B cell (primary cell): ENCODE measurements around the gene CDC25C. TPM values are rescaled to one million over a fixed set of nuclear protein-coding genes. Genes with fewer than 3 reads are reported as not detected.
A peak's percentile ranks its signal among the peaks of the same experiment; 100 is the strongest.

Source experiments
- ATAC-seq: fragments of 200-7000 bp; cut with Tn5 transposase; one replicate; pipeline ENCODE4 v1.10.0; 2021; ENCODE audit warnings: low read depth, mild to moderate bottlenecking, moderate number of reproducible peaks, moderate library complexity
- CTCF ChIA-PET: fragments of 350-600 bp; sonication (Branson Sonifier 250); formaldehyde crosslinking; loops from one replicate; lab custom pipeline; 2021; ENCODE audit warnings: antibody characterized with exemption, inconsistent platforms; lab: Charles Lee
- POLR2A ChIA-PET: fragments of 350-600 bp; sonication (Branson Sonifier 250); formaldehyde crosslinking; loops from one replicate; lab custom pipeline; 2021; ENCODE audit warnings: antibody characterized with exemption; lab: Charles Lee
- DNase-seq: peaks from one replicate; pipeline ENCODE4 v3.0.0; 2013
- H2AFZ ChIP-seq: 2 replicates; pipeline ENCODE4 v1.6.1; 2012; ENCODE audit warnings: mild to moderate bottlenecking, low read depth, low read length; ENCODE audit not compliant: insufficient read depth, poor library complexity, severe bottlenecking
- H3K27ac ChIP-seq, 2 donors: 1 replicate in 1 of 2; 2 replicates in 1 of 2; pipeline ENCODE4 v1.5.1; 2012 to 2013; ENCODE audit warnings: low read length in 2 of 2, mild to moderate bottlenecking in 2 of 2, moderate library complexity in 1 of 2
- H3K27me3 ChIP-seq, 4 experiments: fragments of 200-600 bp in 1 of 4; sonication (generic) in 1 of 4; replicated peaks in 1 of 4; 1 replicate in 2 of 4; 2 replicates in 2 of 4; pipeline versions ENCODE4 v1.6.1 to v1.7.0; 2013 to 2016; ENCODE audit warnings: low read length in 3 of 4, mild to moderate bottlenecking in 2 of 4, mixed read lengths in 1 of 4, moderate library complexity in 1 of 4; ENCODE audit not compliant: insufficient read depth in 4 of 4, control insufficient read depth in 3 of 4; ENCODE audit errors: control extremely low read depth in 1 of 4
- H3K36me3 ChIP-seq, 2 experiments: replicated peaks in 1 of 2; 1 replicate in 1 of 2; 2 replicates in 1 of 2; pipeline versions ENCODE4 v1.6.1 to v1.7.1; 2013; ENCODE audit warnings: low read length in 1 of 2; ENCODE audit not compliant: insufficient read depth in 2 of 2, control insufficient read depth in 1 of 2; ENCODE audit errors: control extremely low read depth in 1 of 2, extremely low read depth in 1 of 2
- H3K4me1 ChIP-seq, 2 donors: fragments of 200-600 bp in 1 of 2; sonication (generic) in 1 of 2; 1 replicate in 1 of 2; 2 replicates in 1 of 2; pipeline versions ENCODE4 v1.5.1 to v1.6.1; 2013 to 2017; ENCODE audit warnings: low read length in 2 of 2; ENCODE audit not compliant: control insufficient read depth in 2 of 2, insufficient read depth in 2 of 2
- H3K4me2 ChIP-seq: replicated peaks from 2 replicates; pipeline ENCODE3; 2012; ENCODE audit warnings: mild to moderate bottlenecking, low read depth, low read length; ENCODE audit not compliant: poor library complexity, severe bottlenecking
- H3K4me3 ChIP-seq, 5 experiments: fragments of 200-600 bp in 1 of 5; sonication (generic) in 1 of 5; 1 replicate in 3 of 5; 2 replicates in 2 of 5; pipeline versions ENCODE4 v1.5.1 to v1.7.0; 2011 to 2016; ENCODE audit warnings: low read length in 4 of 5, mild to moderate bottlenecking in 4 of 5, low read depth in 2 of 5, control low read depth in 1 of 5, moderate library complexity in 1 of 5; ENCODE audit not compliant: insufficient read depth in 1 of 5; ENCODE audit errors: control extremely low read depth in 1 of 5, extremely low read depth in 1 of 5
- H3K79me2 ChIP-seq: fragments of 200-600 bp; sonication (generic); one replicate; pipeline ENCODE4 v1.6.0; 2016; ENCODE audit warnings: low read length; ENCODE audit not compliant: control insufficient read depth, insufficient read depth
- H3K9ac ChIP-seq: fragments of 200-600 bp; sonication (generic); 2 replicates; pipeline ENCODE4 v1.6.1; 2017; ENCODE audit warnings: mild to moderate bottlenecking, low read length, moderate library complexity
- H3K9me3 ChIP-seq, 3 donors: one replicate each; pipeline versions ENCODE4 v1.6.1 to v1.7.1; 2013; ENCODE audit warnings: low read length in 2 of 3; ENCODE audit not compliant: control insufficient read depth in 2 of 3, insufficient read depth in 1 of 3; ENCODE audit errors: control extremely low read depth in 1 of 3
- H4K20me1 ChIP-seq: 2 replicates; pipeline ENCODE4 v1.6.0; 2012; ENCODE audit warnings: mild to moderate bottlenecking, low read length; ENCODE audit not compliant: insufficient read depth, control insufficient read depth, poor library complexity, severe bottlenecking
- H3K27ac Mint-ChIP-seq: one replicate; pipeline ENCODE4 v1.8.0; 2021; ENCODE audit warnings: mixed read lengths
- H3K27me3 Mint-ChIP-seq: one replicate; pipeline ENCODE4 v1.8.0; 2021; ENCODE audit warnings: mixed read lengths
- H3K4me1 Mint-ChIP-seq: one replicate; pipeline ENCODE4 v1.8.0; 2021; ENCODE audit warnings: mixed read lengths
- H3K4me3 Mint-ChIP-seq: one replicate; pipeline ENCODE4 v1.8.0; 2021; ENCODE audit warnings: mixed read lengths
- H3K9me3 Mint-ChIP-seq: one replicate; pipeline ENCODE4 v1.8.0; 2022; ENCODE audit warnings: mixed read lengths; ENCODE audit not compliant: insufficient read depth
- EZH2 ChIP-seq: IDR thresholded peaks from 2 replicates; pipeline ENCODE4 v1.6.1; 2012; ENCODE audit warnings: borderline replicate concordance, low read depth, mild to moderate bottlenecking, moderate library complexity, low read length; ENCODE audit not compliant: insufficient read depth, poor library complexity, severe bottlenecking
- WGBS: methylation state at CpG from one replicate; pipeline ENCODE4 v1.1.5; 2013; ENCODE audit warnings: missing lambda C conversion rate; ENCODE audit not compliant: insufficient coverage; 5-methylcytosine and 5-hydroxymethylcytosine counted together
- intact Hi-C: fragments of 100-400 bp; cut with micrococcal nuclease; formaldehyde crosslinking; loops from one replicate; pipeline ENCODE4 v1.10.0; 2022
- polyA plus RNA-seq: library from polyadenylated mRNA; depleted of rRNA; stranded (reverse); fragments of >200 nt; gene quantifications from 2 replicates; pipeline ENCODE4 v1.2.3, GENCODE V29; 2012
- total RNA-seq, 2 donors: library from RNA; stranded (reverse); fragments of 120-200 nt in 1 of 2; gene quantifications; 1 replicate in 1 of 2; 2 replicates in 1 of 2; pipeline versions ENCODE4 v1.2.3 to v1.2.4, GENCODE V29; 2013 to 2022
- TF ChIP-seq, protein P1 (sequence below): fragments of 200-600 bp; IDR thresholded peaks from one replicate; pipeline ENCODE4 v1.8.0; 2022; ENCODE audit warnings: antibody characterized with exemption, mild to moderate bottlenecking

CDC25C gene
- total and polyA plus RNA-seq, 2 donors (not counting 1 experiment from before 2014, with no cell fraction given): 0.03 TPM; not detected in 1

GRCh38 chr5:138369706-138370105 is 38.1 kb upstream of the CDC25C start:
- H2AFZ ChIP-seq: no peak overlapping the region
- DNase-seq (no peak), ATAC-seq (no peak)
- peaks cover 42% of the 10 kb centered on the region for H3K4me1 Mint-ChIP-seq
- H3K36me3 ChIP-seq: peaks cover 4 to 18% of the 10 kb centered on the region in 2 experiments
- no peaks in the 10 kb centered on the region for H3K27me3 Mint-ChIP-seq
- H3K79me2 ChIP-seq: peaks cover 93% of the 10 kb centered on the region
- TF ChIP-seq, protein P1, sequence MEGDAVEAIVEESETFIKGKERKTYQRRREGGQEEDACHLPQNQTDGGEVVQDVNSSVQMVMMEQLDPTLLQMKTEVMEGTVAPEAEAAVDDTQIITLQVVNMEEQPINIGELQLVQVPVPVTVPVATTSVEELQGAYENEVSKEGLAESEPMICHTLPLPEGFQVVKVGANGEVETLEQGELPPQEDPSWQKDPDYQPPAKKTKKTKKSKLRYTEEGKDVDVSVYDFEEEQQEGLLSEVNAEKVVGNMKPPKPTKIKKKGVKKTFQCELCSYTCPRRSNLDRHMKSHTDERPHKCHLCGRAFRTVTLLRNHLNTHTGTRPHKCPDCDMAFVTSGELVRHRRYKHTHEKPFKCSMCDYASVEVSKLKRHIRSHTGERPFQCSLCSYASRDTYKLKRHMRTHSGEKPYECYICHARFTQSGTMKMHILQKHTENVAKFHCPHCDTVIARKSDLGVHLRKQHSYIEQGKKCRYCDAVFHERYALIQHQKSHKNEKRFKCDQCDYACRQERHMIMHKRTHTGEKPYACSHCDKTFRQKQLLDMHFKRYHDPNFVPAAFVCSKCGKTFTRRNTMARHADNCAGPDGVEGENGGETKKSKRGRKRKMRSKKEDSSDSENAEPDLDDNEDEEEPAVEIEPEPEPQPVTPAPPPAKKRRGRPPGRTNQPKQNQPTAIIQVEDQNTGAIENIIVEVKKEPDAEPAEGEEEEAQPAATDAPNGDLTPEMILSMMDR: no peak
- no peak for TF ChIP-seq EZH2
- H4K20me1 ChIP-seq: peaks cover 85% of the 10 kb centered on the region
- no peaks in the 10 kb centered on the region for H3K9me3 ChIP-seq
- CTCF ChIA-PET: interaction anchor here (0.6 to 5.8 kb wide), 4 partner anchors 15 to 792 kb away, joined by 3 to 39 read pairs (median 3); partner anchors contain the start of genes FAM53C and KDM3B
- no CpG with 5 or more reads among the region's 2 CpGs for WGBS
- H3K4me3 ChIP-seq: no peak overlapping the region
- peak overlapping the region; percentile 1 for H3K4me3 Mint-ChIP-seq
- POLR2A ChIA-PET: interaction anchor here (2.2 kb wide), 1 partner anchor 16 kb away, joined by 7 read pairs; no protein-coding TSS in a partner anchor
- no peaks in the 10 kb centered on the region for H3K27me3 ChIP-seq
- peak overlapping the region; percentile 1 for H3K4me2 ChIP-seq
- peak overlapping the region in 1 of 2 donors; percentile 37 for H3K27ac ChIP-seq
- peak overlapping the region; percentile 27 for H3K27ac Mint-ChIP-seq
- intact Hi-C loops: no loop called here
- H3K4me1 ChIP-seq: peaks cover 21 to 23% of the 10 kb centered on the region in 2 donors
- no peaks in the 10 kb centered on the region for H3K9me3 Mint-ChIP-seq
- H3K9ac ChIP-seq: no peak overlapping the region

DNA sequence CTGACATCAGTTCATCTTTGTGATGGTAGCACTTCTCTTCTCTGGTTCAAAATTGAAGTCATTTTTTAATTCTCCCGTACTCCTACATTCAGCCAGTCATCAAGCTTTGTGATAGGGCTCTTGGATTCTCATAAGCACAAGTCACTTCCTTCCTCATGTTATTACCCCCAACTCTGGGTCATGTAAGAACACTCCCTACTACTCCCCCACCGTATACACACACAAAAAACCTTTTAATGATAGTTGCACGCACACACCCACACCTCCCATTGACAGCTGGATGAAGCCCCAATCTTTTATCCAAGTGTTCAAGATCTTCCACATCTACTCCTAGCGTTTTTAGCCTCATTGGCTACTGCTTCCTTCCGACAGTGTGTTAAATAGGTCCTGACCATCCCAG is 37.7 kb upstream of the CDC25C start:
- no peak overlapping the region for H3K9ac ChIP-seq
- no peaks in the 10 kb centered on the region for H3K9me3 Mint-ChIP-seq
- peak overlapping the region; percentile 1 for H3K4me2 ChIP-seq
- no peak for DNase-seq
- WGBS: 77% methylated on average over 5 of the region's 5 CpGs
- H3K4me1 Mint-ChIP-seq: peaks cover 43% of the 10 kb centered on the region
- no peak for ATAC-seq
- no peak overlapping the region for H3K4me3 Mint-ChIP-seq
- intact Hi-C loops: no loop called here
- peaks cover 96% of the 10 kb centered on the region for H3K79me2 ChIP-seq
- H3K27me3 ChIP-seq: no peaks in the 10 kb centered on the region
- H3K27ac Mint-ChIP-seq: peak overlapping the region; percentile 27
- H3K27me3 Mint-ChIP-seq: no peaks in the 10 kb centered on the region
- peaks cover 89% of the 10 kb centered on the region for H4K20me1 ChIP-seq
- TF ChIP-seq, protein P1: no peak
- no peak for TF ChIP-seq EZH2
- H2AFZ ChIP-seq: no peak overlapping the region
- H3K4me1 ChIP-seq: peaks cover 21 to 23% of the 10 kb centered on the region in 2 donors
- peaks cover 4 to 13% of the 10 kb centered on the region in 2 experiments for H3K36me3 ChIP-seq
- H3K27ac ChIP-seq: peak overlapping the region in 1 of 2 donors; percentile 37
- ChIA-PET POLR2A (interaction anchor here (1.2 to 2.2 kb wide), 2 partner anchors 12 to 16 kb away, joined by 3 to 7 read pairs; no protein-coding TSS in a partner anchor), CTCF (interaction anchor here (0.6 to 5.8 kb wide), 4 partner anchors 16 to 793 kb away, joined by 3 to 39 read pairs (median 3); partner anchors contain the start of genes FAM53C and KDM3B)
- H3K9me3 ChIP-seq: no peaks in the 10 kb centered on the region
- H3K4me3 ChIP-seq: no peak overlapping the region
